Large intestine (tissue), 3 donors: ENCODE results near the gene AGAP1. TPM values are rescaled to one million over a fixed set of nuclear protein-coding genes. Genes with fewer than 3 reads are reported as not detected.
A peak's percentile ranks its signal among the peaks of the same experiment; 100 is the strongest.

ENCODE experiments used
- DNase-seq, 2 donors: peaks; one replicate each; pipeline versions ENCODE4 v3.0.0 to v3.0.0-alpha.2; 2013
- H3K27ac ChIP-seq: one replicate; pipeline ENCODE4 v1.5.1; 2013; ENCODE audit warnings: low read length
- H3K27me3 ChIP-seq: 2 replicates; pipeline ENCODE4 v1.6.1; 2013; ENCODE audit warnings: low read length; ENCODE audit not compliant: control insufficient read depth, insufficient read depth
- H3K36me3 ChIP-seq: 2 replicates; pipeline ENCODE4 v1.6.1; 2013; ENCODE audit warnings: low read length; ENCODE audit not compliant: control insufficient read depth, insufficient read depth
- H3K4me1 ChIP-seq: one replicate; pipeline ENCODE4 v1.6.1; 2013; ENCODE audit warnings: low read length; ENCODE audit not compliant: control insufficient read depth, insufficient read depth
- H3K4me3 ChIP-seq: one replicate; pipeline ENCODE4 v1.5.1; 2013; ENCODE audit warnings: low read length
- H3K9me3 ChIP-seq: one replicate; pipeline ENCODE4 v1.6.1; 2013; ENCODE audit warnings: mild to moderate bottlenecking, low read depth, low read length, moderate library complexity; ENCODE audit not compliant: control insufficient read depth
- WGBS: methylation state at CpG from one replicate; pipeline ENCODE4 v1.1.5; 2013; ENCODE audit warnings: low lambda C conversion rate; ENCODE audit not compliant: insufficient coverage; 5-methylcytosine and 5-hydroxymethylcytosine counted together
- polyA plus RNA-seq: library from polyadenylated mRNA; unstranded; fragments of 120-200 nt; gene quantifications from one replicate; pipeline ENCODE4 v1.2.1, GENCODE V29; 2013

The AGAP1 gene
- polyA plus RNA-seq, 1 donor, result 18.0 TPM

- H3K36me3 ChIP-seq, result no peaks in the 10 kb centered on the region
- no peak for DNase-seq
- peaks cover 22% of the 10 kb centered on the region for H3K4me1 ChIP-seq
- no peak overlapping the region for H3K4me3 ChIP-seq
- no peak overlapping the region for H3K27ac ChIP-seq
- peaks cover 100% of the 10 kb centered on the region for H3K27me3 ChIP-seq
- H3K9me3 ChIP-seq, result peaks cover 19% of the 10 kb centered on the region
- no CpG with 5 or more reads among the region's 16 CpGs for WGBS
Observed at GRCh38 chr2:236162031-236162845, 668.4 kb downstream of the AGAP1 start.

GRCh38 chr2:236162882-236163470, 669.1 kb downstream of the AGAP1 start:
- no CpG with 5 or more reads among the region's 33 CpGs for WGBS
- H3K36me3 ChIP-seq, result no peaks in the 10 kb centered on the region

GRCh38 chr2:236163471-236164200, 669.8 kb downstream of the AGAP1 start:
- no peak overlapping the region for H3K27ac ChIP-seq
- no CpG with 5 or more reads among the region's 59 CpGs for WGBS
- peaks cover 99% of the 10 kb centered on the region for H3K27me3 ChIP-seq

More at GRCh38 chr2:236162882-236163470, 669.1 kb downstream of the AGAP1 start:
- H3K4me3 ChIP-seq, result no peak overlapping the region
- H3K9me3 ChIP-seq, result peaks cover 19% of the 10 kb centered on the region
- H3K27me3 ChIP-seq, result peaks cover 99% of the 10 kb centered on the region
- DNase-seq, result no peak
- no peak overlapping the region for H3K27ac ChIP-seq
- H3K4me1 ChIP-seq, result peaks cover 22% of the 10 kb centered on the region

GRCh38 chr2:236164201-236164924, 670.5 kb downstream of the AGAP1 start:
- no peaks in the 10 kb centered on the region for H3K36me3 ChIP-seq
- H3K27ac ChIP-seq, result no peak overlapping the region
- no CpG with 5 or more reads among the region's 67 CpGs for WGBS
- H3K4me1 ChIP-seq, result peaks cover 22% of the 10 kb centered on the region
- peaks cover 99% of the 10 kb centered on the region for H3K27me3 ChIP-seq
- peak overlapping the region; percentile 10 for H3K4me3 ChIP-seq
- DNase-seq, result peak in 1 of 2 donors; percentile 25
- peaks cover 23% of the 10 kb centered on the region for H3K9me3 ChIP-seq

More at GRCh38 chr2:236163471-236164200, 669.8 kb downstream of the AGAP1 start:
- no peaks in the 10 kb centered on the region for H3K36me3 ChIP-seq
- peaks cover 22% of the 10 kb centered on the region for H3K4me1 ChIP-seq
- peak in 1 of 2 donors; percentile 26 for DNase-seq
- H3K9me3 ChIP-seq, result peaks cover 21% of the 10 kb centered on the region
- peak overlapping the region; percentile 10 for H3K4me3 ChIP-seq

GRCh38 chr2:236164925-236165841, 671.3 kb downstream of the AGAP1 start:
- Histone ChIP-seq H3K36me3 (no peaks in the 10 kb centered on the region), H3K9me3 (peaks cover 28% of the 10 kb centered on the region), H3K27ac (no peak overlapping the region), H3K27me3 (peaks cover 99% of the 10 kb centered on the region), H3K4me1 (peaks cover 22% of the 10 kb centered on the region), H3K4me3 (no peak overlapping the region)
- no peak for DNase-seq
- 6% methylated on average over 2 of the region's 18 CpGs for WGBS

- peak in 1 of 2 donors; percentile 60 for DNase-seq
- H3K4me1 ChIP-seq, result peaks cover 22% of the 10 kb centered on the region
- H3K27me3 ChIP-seq, result peaks cover 99% of the 10 kb centered on the region
- peaks cover 28% of the 10 kb centered on the region for H3K9me3 ChIP-seq
- WGBS, result no CpG with 5 or more reads among the region's 58 CpGs
- no peaks in the 10 kb centered on the region for H3K36me3 ChIP-seq
- peak overlapping the region; percentile 10 for H3K4me3 ChIP-seq
- no peak overlapping the region for H3K27ac ChIP-seq
Observed at GRCh38 chr2:236165842-236166795, 672.3 kb downstream of the AGAP1 start.

- peaks cover 26% of the 10 kb centered on the region for H3K4me1 ChIP-seq
- peak overlapping the region; percentile 10 for H3K4me3 ChIP-seq
- no CpG with 5 or more reads among the region's 29 CpGs for WGBS
- H3K27me3 ChIP-seq, result peaks cover 99% of the 10 kb centered on the region
- peaks cover 28% of the 10 kb centered on the region for H3K9me3 ChIP-seq
- peak in 1 of 2 donors; percentile 20 for DNase-seq
- H3K27ac ChIP-seq, result no peak overlapping the region
- H3K36me3 ChIP-seq, result no peaks in the 10 kb centered on the region
Observed at GRCh38 chr2:236166796-236167296, 673.0 kb downstream of the AGAP1 start.

GRCh38 chr2:236167297-236168109, 673.7 kb downstream of the AGAP1 start:
- peaks cover 26% of the 10 kb centered on the region for H3K4me1 ChIP-seq
- no peaks in the 10 kb centered on the region for H3K36me3 ChIP-seq
- H3K27ac ChIP-seq, result no peak overlapping the region
- no peak overlapping the region for H3K4me3 ChIP-seq
- peaks cover 28% of the 10 kb centered on the region for H3K9me3 ChIP-seq
- peak in 1 of 2 donors; percentile 49 for DNase-seq
- no CpG with 5 or more reads among the region's 112 CpGs for WGBS
- H3K27me3 ChIP-seq, result peaks cover 99% of the 10 kb centered on the region
